Body of pancreas (tissue), 4 donors: ENCODE data around the gene ZNF76.

ENCODE experiments used
- CTCF ChIP-seq, 7 experiments: fragments of 450-650 bp in 4 of 7; fragments of 200-600 bp in 3 of 7; sonication (generic) in 3 of 7; IDR thresholded peaks; one replicate each; pipeline ENCODE4 v1.5.1; 2016 to 2019; ENCODE audit warnings: antibody characterized with exemption in 7 of 7
- POLR2A ChIP-seq, 3 donors: fragments of 450-650 bp; IDR thresholded peaks; one replicate each; pipeline ENCODE4 v1.6.1; 2016; ENCODE audit warnings: antibody characterized with exemption in 3 of 3, mild to moderate bottlenecking in 2 of 3

- TF ChIP-seq POLR2A (IDR thresholded peaks at IDR 0.05) (no peak), CTCF (IDR thresholded peaks at IDR 0.05) (no peak)
Observed at GRCh38 chr6:35317483-35318195, 58.1 kb downstream of the ZNF76 start.
